ENCODE data around the gene MSH4. TPM values are rescaled to one million over a fixed set of nuclear protein-coding genes. Genes with fewer than 3 reads are reported as not detected.

MSH4 gene
- total and polyA plus RNA-seq, 3 donors from 2014 or later, result 4.6 to 8.2 (median 5.5) TPM

GRCh38 chr1:75789988-75790387 is 6.7 kb upstream of the MSH4 start:
- Histone ChIP-seq H3K36me3 (ENCODE audit: low read depth, missing control alignments) (no peaks in the 10 kb centered on the region), H3K4me1 (peaks cover 20% of the 10 kb centered on the region), H3K9me3 (no peaks in the 10 kb centered on the region), H3K27me3 (no peaks in the 10 kb centered on the region), H3K27ac (no peak overlapping the region), H3K4me3 (no peak overlapping the region)
- intact Hi-C loops (cut with DNase I; ENCODE audit: low total_unique reads), result no loop called here
- no peak for TF ChIP-seq POLR2A (IDR thresholded peaks at IDR 0.05)
- TF ChIP-seq, protein P1, sequence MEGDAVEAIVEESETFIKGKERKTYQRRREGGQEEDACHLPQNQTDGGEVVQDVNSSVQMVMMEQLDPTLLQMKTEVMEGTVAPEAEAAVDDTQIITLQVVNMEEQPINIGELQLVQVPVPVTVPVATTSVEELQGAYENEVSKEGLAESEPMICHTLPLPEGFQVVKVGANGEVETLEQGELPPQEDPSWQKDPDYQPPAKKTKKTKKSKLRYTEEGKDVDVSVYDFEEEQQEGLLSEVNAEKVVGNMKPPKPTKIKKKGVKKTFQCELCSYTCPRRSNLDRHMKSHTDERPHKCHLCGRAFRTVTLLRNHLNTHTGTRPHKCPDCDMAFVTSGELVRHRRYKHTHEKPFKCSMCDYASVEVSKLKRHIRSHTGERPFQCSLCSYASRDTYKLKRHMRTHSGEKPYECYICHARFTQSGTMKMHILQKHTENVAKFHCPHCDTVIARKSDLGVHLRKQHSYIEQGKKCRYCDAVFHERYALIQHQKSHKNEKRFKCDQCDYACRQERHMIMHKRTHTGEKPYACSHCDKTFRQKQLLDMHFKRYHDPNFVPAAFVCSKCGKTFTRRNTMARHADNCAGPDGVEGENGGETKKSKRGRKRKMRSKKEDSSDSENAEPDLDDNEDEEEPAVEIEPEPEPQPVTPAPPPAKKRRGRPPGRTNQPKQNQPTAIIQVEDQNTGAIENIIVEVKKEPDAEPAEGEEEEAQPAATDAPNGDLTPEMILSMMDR (IDR thresholded peaks at IDR 0.05), result no peak
- no peak for DNase-seq

DNA sequence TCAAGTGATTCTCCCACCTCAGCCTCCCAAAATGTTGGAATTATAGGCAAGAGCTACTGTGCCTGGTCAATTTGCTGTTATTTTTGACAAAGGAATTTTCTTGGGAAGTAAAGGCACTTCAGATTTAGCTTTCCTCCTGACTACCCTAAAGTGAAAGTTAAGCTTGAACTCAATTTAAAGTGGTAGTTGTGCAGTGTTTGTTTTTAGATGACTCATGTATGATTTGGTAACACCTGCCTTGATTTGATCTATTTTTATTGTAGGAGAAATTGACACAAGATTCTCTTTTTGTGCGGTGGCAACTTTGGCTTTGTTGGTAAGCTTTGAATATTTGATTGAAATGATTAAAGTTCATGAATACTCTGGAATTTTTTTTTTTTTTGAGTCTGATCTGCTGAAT is 5.7 kb upstream of the MSH4 start:
- H3K4me1 ChIP-seq, result peaks cover 20% of the 10 kb centered on the region
- 89 to 95% methylated on average over 1 of the region's 1 CpG for WGBS, 2 donors
- no peaks in the 10 kb centered on the region for H3K27me3 ChIP-seq
- no peak for TF ChIP-seq POLR2A (IDR thresholded peaks at IDR 0.05)
- TF ChIP-seq, protein P1 (IDR thresholded peaks at IDR 0.05), result no peak
- intact Hi-C loops (cut with DNase I; ENCODE audit: low total_unique reads), result no loop called here
- no peak overlapping the region for H3K27ac ChIP-seq
- H3K4me3 ChIP-seq, result no peak overlapping the region
- H3K9me3 ChIP-seq, result no peaks in the 10 kb centered on the region
- DNase-seq, result no peak
- no peaks in the 10 kb centered on the region for H3K36me3 ChIP-seq (ENCODE audit: low read depth, missing control alignments)

DNA sequence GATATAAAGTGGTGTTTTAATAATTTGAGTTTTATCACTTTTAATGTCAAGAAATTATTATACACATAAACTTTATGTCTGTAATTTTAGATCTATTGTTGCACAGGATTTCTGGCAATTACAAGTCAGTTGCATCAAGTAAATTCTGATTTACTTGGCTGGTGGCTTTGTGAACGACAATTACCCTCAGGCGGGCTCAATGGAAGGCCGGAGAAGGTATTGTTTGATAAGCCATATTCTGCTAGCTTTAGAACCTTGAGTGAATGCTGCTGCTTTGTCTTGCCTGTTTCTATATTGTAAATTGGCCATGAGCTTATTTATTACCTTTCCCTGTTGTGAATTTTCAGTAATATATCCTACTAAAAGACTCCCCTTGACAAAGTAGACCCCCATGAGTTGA is 4.6 kb upstream of the MSH4 start:
- TF ChIP-seq, protein P1 (IDR thresholded peaks at IDR 0.05), result no peak
- TF ChIP-seq POLR2A (IDR thresholded peaks at IDR 0.05), result no peak
- H3K27me3 ChIP-seq, result no peaks in the 10 kb centered on the region

DNA sequence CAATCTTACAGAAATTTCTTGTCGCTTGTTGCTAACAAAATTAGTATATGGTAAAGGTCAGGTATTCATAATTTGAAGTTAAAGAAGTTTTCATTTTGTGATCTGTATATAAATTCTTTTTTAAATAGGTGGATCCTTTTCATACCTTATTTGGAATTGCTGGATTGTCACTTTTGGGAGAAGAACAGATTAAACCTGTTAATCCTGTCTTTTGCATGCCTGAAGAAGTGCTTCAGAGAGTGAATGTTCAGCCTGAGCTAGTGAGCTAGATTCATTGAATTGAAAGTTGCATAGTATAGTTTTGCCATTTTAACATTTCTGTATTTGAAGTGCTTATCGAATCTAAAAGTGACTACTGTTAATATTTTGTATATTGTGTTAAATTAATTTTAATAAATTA is 2.3 kb upstream of the MSH4 start:
- 96 to 98% methylated on average over 2 of the region's 2 CpGs for WGBS, 2 donors
- DNase-seq, result no peak
- H3K36me3 ChIP-seq (ENCODE audit: low read depth, missing control alignments), result no peaks in the 10 kb centered on the region
- no peak overlapping the region for H3K4me3 ChIP-seq
- no peaks in the 10 kb centered on the region for H3K9me3 ChIP-seq
- no peak for TF ChIP-seq POLR2A (IDR thresholded peaks at IDR 0.05)
- TF ChIP-seq, protein P1 (IDR thresholded peaks at IDR 0.05), result no peak
- no peaks in the 10 kb centered on the region for H3K27me3 ChIP-seq
- intact Hi-C loops (cut with DNase I; ENCODE audit: low total_unique reads), result no loop called here
- H3K27ac ChIP-seq, result no peak overlapping the region
- peaks cover 5% of the 10 kb centered on the region for H3K4me1 ChIP-seq

More for the DNA sequence above, 4.6 kb upstream of the MSH4 start:
- peaks cover 19% of the 10 kb centered on the region for H3K4me1 ChIP-seq
- DNase-seq, result no peak
- H3K36me3 ChIP-seq (ENCODE audit: low read depth, missing control alignments), result no peaks in the 10 kb centered on the region
- no peak overlapping the region for H3K27ac ChIP-seq
- WGBS, 2 donors, result 95 to 98% methylated on average over 3 of the region's 3 CpGs
- intact Hi-C loops (cut with DNase I; ENCODE audit: low total_unique reads), result no loop called here
- no peak overlapping the region for H3K4me3 ChIP-seq
- H3K9me3 ChIP-seq, result no peaks in the 10 kb centered on the region

DNA sequence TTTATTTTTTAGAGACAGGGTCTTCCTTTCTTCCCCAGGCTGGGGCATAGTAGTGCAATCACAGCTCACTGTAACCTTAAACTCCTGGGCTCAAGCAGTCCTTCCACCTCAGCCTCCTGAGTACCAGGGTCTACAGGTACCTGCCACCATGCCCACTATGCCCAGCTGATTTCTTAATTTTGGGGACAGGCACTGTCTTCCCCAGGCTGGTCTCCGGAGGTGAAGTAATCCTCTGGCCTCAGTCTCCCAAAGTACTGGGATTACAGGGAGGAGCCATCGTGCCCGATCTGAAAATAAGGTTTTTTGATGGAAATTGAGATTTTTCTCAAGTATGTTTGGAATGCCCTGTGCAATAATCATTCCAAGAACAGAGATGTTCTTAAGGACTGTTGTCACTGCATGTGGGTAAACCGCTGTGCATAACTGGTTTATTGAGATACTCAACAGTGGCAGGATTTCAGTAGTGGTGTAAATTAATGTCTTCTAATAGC is 934 bp upstream of the MSH4 start:
- WGBS, 2 donors, result 92 to 98% methylated on average over 4 of the region's 4 CpGs
- H3K9me3 ChIP-seq, result no peaks in the 10 kb centered on the region
- no peaks in the 10 kb centered on the region for H3K4me1 ChIP-seq
- DNase-seq, result no peak
- H3K27me3 ChIP-seq, result no peaks in the 10 kb centered on the region
- intact Hi-C loops (cut with DNase I; ENCODE audit: low total_unique reads), result no loop called here
- no peaks in the 10 kb centered on the region for H3K36me3 ChIP-seq (ENCODE audit: low read depth, missing control alignments)
- H3K27ac ChIP-seq, result no peak overlapping the region
- TF ChIP-seq, protein P1 (IDR thresholded peaks at IDR 0.05), result no peak
- no peak for TF ChIP-seq POLR2A (IDR thresholded peaks at IDR 0.05)
- H3K4me3 ChIP-seq, result no peak overlapping the region

Measured in testis (tissue), 3 donors.